HG02610 (cell line): ENCODE results near the gene CGB1.
"Not testable (repeated sequence)": the region's sequence is repeated elsewhere in the genome, so short reads cannot be mapped to it uniquely, and the experiment has no call there.

Experiments used
- ATAC-seq: cut with Tn5 transposase; IDR thresholded peaks from one replicate; pipeline ENCODE4 v1.9.1; 2021; ENCODE audit warnings: mild to moderate bottlenecking, moderate library complexity; ENCODE audit not compliant: unreplicated experiment

CGB1 gene

DNA sequence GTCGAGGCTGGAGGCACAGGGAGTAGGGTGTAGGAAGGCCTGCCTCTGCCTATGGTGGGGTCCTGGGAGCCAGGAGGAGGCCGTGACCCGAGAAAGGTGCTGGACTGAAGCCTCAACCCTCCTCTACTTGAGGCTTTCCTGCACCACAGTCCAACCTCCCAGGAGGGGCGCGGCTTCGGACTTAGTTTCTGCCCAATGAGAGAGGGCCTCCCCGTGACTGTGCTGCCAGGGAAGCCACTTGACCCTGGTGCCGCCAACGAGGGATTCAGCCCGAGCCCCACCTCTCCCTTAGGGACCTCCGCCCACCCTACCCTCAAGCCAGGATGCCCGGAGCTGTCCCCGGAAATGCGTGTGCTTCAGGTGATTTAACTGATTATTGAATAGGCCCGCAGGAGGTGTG lies 12.5 kb downstream of the CGB1 start, which contains the start of gene CGB3:
Gene CGB3 (minus strand): TSS at position 101 of the 400 bp plus-strand sequence. CDS start 362 bp downstream, outside the sequence.
- ATAC-seq, result not testable (repeated sequence)

GRCh38 chr19:49022116-49022515 lies 14.6 kb downstream of the CGB1 start:
- ATAC-seq, result no peak

- no peak for ATAC-seq
Measured at GRCh38 chr19:49020931-49021895, 15.5 kb downstream of the CGB1 start.

GRCh38 chr19:49020342-49020741 lies 16.4 kb downstream of the CGB1 start:
- ATAC-seq, result no peak

- no peak for ATAC-seq
Measured at GRCh38 chr19:49019242-49019932, 17.3 kb downstream of the CGB1 start.

GRCh38 chr19:49018388-49019241 lies 18.1 kb downstream of the CGB1 start:
- ATAC-seq, result not testable (repeated sequence)

- no peak for ATAC-seq
Measured at GRCh38 chr19:49017666-49018351, 18.9 kb downstream of the CGB1 start.

DNA sequence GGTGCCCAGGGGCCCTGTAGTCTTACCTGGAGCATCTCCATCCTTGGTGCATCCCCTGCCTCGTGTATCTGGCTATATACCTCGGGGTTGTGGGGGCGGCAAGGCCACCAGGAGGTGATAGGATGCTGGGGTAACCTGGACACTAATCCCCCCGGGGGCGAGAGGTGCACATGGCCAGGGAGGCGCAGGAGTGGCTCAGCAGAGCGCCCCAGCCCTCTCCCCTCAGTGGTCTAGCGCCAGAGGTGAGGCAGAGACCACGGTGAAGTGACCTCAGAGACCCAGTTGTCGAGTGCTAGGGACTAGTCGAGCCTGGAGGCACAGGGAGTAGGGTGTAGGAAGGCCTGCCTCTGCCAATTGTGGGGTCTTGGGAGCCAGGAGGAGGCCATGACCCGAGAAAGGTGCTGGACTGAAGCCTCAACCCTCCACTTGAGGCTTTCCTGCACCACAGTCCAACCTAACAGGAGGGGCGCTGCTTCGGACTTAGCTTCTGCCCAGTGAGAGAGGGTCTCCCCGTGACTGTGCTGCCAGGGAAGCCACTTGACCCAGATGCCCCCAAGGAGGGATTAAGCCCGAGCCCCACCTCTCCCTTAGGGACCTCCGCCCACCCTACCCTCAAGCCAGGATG lies 19.5 kb downstream of the CGB1 start, which contains the start of gene LHB:
Gene LHB (minus strand): TSS at position 51 of the 625 bp plus-strand sequence. CDS start 10 bp downstream, at position 41.
- no peak for ATAC-seq

DNA sequence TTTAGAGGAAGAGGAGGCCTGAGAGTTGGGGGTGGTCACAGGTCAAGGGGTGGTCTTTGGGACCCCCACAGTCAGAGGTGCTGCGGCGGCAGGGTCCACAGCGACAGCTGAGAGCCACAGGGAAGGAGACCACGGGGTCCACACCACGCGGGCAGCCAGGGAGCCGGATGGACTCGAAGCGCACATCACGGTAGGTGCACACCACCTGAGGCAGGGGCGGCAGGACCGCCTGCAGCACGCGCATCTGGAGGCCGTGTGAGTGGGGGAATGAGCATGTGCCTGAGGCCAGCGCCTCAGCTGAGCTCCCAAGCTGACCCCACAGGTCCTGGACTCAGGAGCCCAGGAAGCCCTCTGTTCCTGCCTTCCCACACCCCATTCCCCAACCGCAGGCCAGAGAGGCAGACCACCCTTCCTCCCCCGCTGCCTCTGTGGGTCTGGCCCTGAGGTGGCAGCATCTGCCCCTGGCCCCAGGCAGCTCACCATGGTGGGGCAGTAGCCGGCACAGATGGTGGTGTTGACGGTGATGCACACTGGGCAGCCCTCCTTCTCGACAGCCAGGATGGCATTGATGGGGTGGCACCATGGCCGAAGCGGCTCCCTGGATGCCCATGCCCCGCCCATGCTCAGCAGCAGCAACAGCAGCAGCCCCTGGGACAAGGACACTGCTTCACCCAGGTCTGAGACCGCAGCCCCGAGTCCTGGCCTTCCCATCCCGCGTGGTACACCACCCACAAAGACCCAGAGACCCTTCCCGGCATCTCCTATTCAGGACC lies 20.4 kb downstream of the CGB1 start:
- ATAC-seq, result no peak

DNA sequence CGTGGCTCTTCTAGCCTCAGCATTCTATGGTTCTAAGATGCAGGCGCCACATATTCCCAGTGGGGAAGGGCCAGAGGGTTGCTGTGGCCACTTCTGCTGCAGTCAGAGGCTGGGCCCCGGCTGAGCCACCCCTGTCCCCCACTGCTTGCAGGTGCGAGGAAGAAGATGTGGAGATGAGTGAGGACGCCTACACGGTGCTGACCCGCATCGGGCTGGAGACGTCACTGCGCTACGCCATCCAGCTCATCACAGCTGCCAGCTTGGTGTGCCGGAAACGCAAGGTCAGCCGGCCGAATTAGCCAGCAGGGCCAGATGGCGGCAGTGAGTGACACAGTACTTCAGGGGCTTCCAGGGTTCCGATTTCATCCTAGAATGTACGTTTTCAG lies 21.8 kb downstream of the CGB1 start:
- ATAC-seq, result no peak

- ATAC-seq, result no peak
Measured at GRCh38 chr19:49014123-49014869, 22.4 kb downstream of the CGB1 start.

DNA sequence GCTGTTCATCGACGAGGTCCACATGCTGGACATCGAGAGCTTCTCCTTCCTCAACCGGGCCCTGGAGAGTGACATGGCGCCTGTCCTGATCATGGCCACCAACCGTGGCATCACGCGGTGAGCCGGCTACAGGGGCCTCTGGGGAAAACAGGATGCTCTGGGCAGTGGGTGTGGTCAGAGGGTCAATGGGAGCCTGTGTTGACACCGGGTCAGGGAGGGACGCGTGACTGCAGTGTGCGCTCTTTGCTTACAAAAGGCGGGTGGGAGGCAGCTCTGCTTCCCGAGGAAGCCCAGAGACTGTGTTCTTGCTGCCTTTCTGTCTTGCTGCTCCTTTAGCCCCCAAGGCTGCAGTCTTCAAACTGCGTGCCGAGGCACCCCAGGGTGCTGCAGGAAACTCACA lies 25.5 kb downstream of the CGB1 start:
- ATAC-seq, result no peak

DNA sequence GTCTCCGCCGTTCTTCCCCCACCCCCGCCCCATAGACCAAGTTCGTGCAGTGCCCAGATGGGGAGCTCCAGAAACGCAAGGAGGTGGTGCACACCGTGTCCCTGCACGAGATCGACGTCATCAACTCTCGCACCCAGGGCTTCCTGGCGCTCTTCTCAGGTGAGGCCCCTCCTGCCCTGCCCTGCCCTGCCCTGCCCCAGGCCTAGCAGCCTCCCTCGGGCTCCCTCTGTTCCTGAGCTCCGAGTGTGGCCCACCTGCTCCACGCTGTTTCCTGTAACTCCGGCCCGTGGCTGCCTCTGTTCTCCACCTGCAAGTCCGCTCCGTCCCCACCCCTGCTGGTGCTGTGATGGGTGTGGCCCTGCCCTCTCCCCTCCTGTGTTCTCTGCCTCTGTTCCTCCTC lies 26.2 kb downstream of the CGB1 start:
- no peak for ATAC-seq

- no peak for ATAC-seq
Measured at GRCh38 chr19:49009828-49010227, 26.9 kb downstream of the CGB1 start.

GRCh38 chr19:49006905-49007304 lies 29.8 kb downstream of the CGB1 start:
- no peak for ATAC-seq

DNA sequence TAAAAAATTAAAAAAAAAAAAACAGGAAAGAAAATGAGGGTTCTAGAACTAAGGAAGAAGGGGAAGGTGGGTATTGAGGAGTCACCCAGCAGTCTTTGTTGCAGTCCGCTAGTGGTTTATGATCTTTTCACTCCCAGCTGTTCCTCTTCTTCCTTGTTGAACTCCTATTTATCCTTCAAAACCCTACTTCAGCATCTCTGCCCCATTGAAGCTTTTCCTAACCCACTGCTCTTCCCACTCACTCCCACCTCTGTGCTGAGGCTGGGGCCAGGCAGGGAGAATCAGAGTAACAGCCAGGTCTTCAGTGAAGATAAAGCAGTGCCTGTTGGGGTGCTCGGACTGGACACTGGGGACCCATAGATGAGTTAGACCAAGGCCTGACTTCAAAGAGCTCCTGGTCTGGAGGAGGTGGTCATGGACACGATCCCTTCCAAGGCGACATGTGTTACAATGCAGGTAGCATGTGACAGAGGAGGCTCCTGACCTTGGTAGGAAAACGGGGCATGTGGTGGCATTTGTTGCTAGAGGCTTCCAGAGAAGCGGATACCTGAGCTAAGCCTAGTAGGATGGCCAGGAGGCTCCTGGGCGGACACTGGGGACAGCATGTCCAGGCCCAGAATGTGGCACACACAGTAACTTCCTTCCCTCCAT lies 31.6 kb downstream of the CGB1 start:
- no peak for ATAC-seq

- no peak for ATAC-seq
Measured at GRCh38 chr19:49004133-49004532, 32.6 kb downstream of the CGB1 start.
